Measurements from ENCODE around the gene BNIP5. TPM values are rescaled to one million over a fixed set of nuclear protein-coding genes. Genes with fewer than 3 reads are reported as not detected.

BNIP5 gene
- total RNA-seq = under 1 TPM in 1 of 3 donors, not detected in 2; under 0.01 TPM

- Histone ChIP-seq H3K36me3 (no peaks in the 10 kb centered on the region), H3K4me3 (no peak within 1 kb of the TSS), H3K27me3 (no peaks in the 10 kb centered on the region), H3K9me3 (no peaks in the 10 kb centered on the region), H3K4me1 (no peaks in the 10 kb centered on the region), H3K27ac (no peak within 1 kb of the TSS)
- intact Hi-C loops (cut with DNase I; ENCODE audit: low total_unique reads) = no loop called here
- no peak for DNase-seq (ENCODE audit: low spot score in 2 of 2)
- TF ChIP-seq POLR2AphosphoS5 (IDR thresholded peaks at IDR 0.05) (no peak), CTCF (IDR thresholded peaks at IDR 0.05) (no peak), POLR2A (IDR thresholded peaks at IDR 0.05) (no peak)
Measured at GRCh38 chr6:36336779-36337241, at the start of gene BNIP5. Gene BNIP5 (minus strand): TSS chr6:36336888. CDS start chr6:36330690, 6,198 bp downstream.

GRCh38 chr6:36384095-36384494 is 47.4 kb upstream of the BNIP5 start:
- Histone ChIP-seq H3K27ac (no peak overlapping the region), H3K9me3 (no peaks in the 10 kb centered on the region), H3K27me3 (no peaks in the 10 kb centered on the region), H3K4me3 (no peak overlapping the region), H3K36me3 (no peaks in the 10 kb centered on the region), H3K4me1 (no peaks in the 10 kb centered on the region)
- no peak for DNase-seq (ENCODE audit: low spot score in 2 of 2)
- no peak for TF ChIP-seq POLR2A (IDR thresholded peaks at IDR 0.05)
- intact Hi-C loops (cut with DNase I; ENCODE audit: low total_unique reads) = no loop called here

GRCh38 chr6:36383606-36384005 is 46.9 kb upstream of the BNIP5 start:
- Histone ChIP-seq H3K36me3 (no peaks in the 10 kb centered on the region), H3K27ac (no peak overlapping the region), H3K4me1 (no peaks in the 10 kb centered on the region), H3K9me3 (no peaks in the 10 kb centered on the region), H3K4me3 (no peak overlapping the region), H3K27me3 (no peaks in the 10 kb centered on the region)
- no peak for DNase-seq (ENCODE audit: low spot score in 2 of 2)
- TF ChIP-seq CTCF (IDR thresholded peaks at IDR 0.05) (no peak), POLR2A (IDR thresholded peaks at IDR 0.05) (no peak), POLR2AphosphoS5 (IDR thresholded peaks at IDR 0.05) (no peak)
- intact Hi-C loops (cut with DNase I; ENCODE audit: low total_unique reads) = no loop called here

- no peaks in the 10 kb centered on the region for H3K9me3 ChIP-seq
- no peaks in the 10 kb centered on the region for H3K27me3 ChIP-seq
- H3K27ac ChIP-seq = no peak overlapping the region
- H3K4me3 ChIP-seq = no peak overlapping the region
- H3K4me1 ChIP-seq = no peaks in the 10 kb centered on the region
- TF ChIP-seq POLR2A (IDR thresholded peaks at IDR 0.05) (no peak), POLR2AphosphoS5 (IDR thresholded peaks at IDR 0.05) (no peak), CTCF (IDR thresholded peaks at IDR 0.05) (no peak)
- no peaks in the 10 kb centered on the region for H3K36me3 ChIP-seq
- DNase-seq (ENCODE audit: low spot score in 2 of 2) = no peak
- intact Hi-C loops (cut with DNase I; ENCODE audit: low total_unique reads) = no loop called here
Measured at GRCh38 chr6:36382976-36383375, 46.3 kb upstream of the BNIP5 start.

GRCh38 chr6:36381502-36382389 is 45.1 kb upstream of the BNIP5 start:
- no peaks in the 10 kb centered on the region for H3K4me1 ChIP-seq

More at GRCh38 chr6:36381502-36382389, 45.1 kb upstream of the BNIP5 start:
- no peaks in the 10 kb centered on the region for H3K27me3 ChIP-seq
- no peaks in the 10 kb centered on the region for H3K36me3 ChIP-seq
- no peak overlapping the region for H3K27ac ChIP-seq
- no peaks in the 10 kb centered on the region for H3K9me3 ChIP-seq
- no peak overlapping the region for H3K4me3 ChIP-seq
- TF ChIP-seq CTCF (IDR thresholded peaks at IDR 0.05) (no peak), POLR2A (IDR thresholded peaks at IDR 0.05) (no peak), POLR2AphosphoS5 (IDR thresholded peaks at IDR 0.05) (no peak)
- intact Hi-C loops (cut with DNase I; ENCODE audit: low total_unique reads) = no loop called here
- no peak for DNase-seq (ENCODE audit: low spot score in 2 of 2)
